Measurements from ENCODE around the gene ACP1.

ACP1 gene

DNA sequence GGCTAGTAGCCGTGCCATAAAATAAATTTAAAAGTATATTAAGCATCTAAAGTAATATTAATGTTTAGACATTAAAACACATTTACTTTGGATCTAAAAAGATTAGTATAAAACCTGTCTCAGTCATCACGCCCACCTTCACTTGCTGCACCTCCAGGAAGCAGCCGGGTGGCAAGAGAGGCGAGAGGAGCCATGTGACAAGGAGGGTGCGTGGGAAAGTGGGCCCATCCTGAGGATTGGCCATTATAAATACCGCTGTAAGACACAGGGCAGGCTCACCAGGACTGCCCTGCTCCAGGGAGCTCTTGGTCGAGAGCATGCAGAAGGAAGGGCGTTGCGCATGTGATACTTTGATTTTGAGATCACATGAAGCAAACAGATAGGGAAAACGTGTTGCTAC lies 57.6 kb downstream of the ACP1 start:
- H3F3A ChIP-seq (ENCODE audit: insufficient read depth, low read length), result no peaks in the 10 kb centered on the region

DNA sequence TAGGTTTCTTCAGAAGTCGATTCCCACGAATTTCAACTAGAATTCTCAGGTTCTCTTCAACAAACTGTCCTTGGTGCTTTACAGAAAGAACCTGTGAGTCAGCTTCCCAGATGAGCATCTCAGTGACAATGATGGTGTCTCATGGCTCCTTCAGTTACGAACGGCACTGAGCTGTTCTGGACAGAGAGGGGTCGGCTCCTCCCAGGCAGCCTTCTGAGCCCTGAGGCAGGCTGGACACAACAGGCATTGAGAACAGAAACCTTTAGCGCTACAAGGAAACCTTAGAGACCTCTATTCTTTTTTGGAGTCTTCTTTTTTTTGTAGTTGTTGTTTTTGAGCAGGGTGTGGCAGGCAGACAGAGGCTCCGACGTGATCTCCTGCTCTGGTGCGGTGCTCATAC lies 58.3 kb downstream of the ACP1 start:
- TF ChIP-seq EZH2 (IDR thresholded peaks at IDR 0.05; ENCODE audit: borderline replicate concordance, low read length), result no peak
- TF ChIP-seq, protein P1, sequence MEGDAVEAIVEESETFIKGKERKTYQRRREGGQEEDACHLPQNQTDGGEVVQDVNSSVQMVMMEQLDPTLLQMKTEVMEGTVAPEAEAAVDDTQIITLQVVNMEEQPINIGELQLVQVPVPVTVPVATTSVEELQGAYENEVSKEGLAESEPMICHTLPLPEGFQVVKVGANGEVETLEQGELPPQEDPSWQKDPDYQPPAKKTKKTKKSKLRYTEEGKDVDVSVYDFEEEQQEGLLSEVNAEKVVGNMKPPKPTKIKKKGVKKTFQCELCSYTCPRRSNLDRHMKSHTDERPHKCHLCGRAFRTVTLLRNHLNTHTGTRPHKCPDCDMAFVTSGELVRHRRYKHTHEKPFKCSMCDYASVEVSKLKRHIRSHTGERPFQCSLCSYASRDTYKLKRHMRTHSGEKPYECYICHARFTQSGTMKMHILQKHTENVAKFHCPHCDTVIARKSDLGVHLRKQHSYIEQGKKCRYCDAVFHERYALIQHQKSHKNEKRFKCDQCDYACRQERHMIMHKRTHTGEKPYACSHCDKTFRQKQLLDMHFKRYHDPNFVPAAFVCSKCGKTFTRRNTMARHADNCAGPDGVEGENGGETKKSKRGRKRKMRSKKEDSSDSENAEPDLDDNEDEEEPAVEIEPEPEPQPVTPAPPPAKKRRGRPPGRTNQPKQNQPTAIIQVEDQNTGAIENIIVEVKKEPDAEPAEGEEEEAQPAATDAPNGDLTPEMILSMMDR (IDR thresholded peaks at IDR 0.05; ENCODE audit: low read length), result no peak
- H3K27ac ChIP-seq (ENCODE audit: low read depth, low read length, poor library complexity, severe bottlenecking), result no peak overlapping the region
- no peaks in the 10 kb centered on the region for H3K9me2 ChIP-seq (ENCODE audit: low read depth, low read length)
- H3F3A ChIP-seq (ENCODE audit: insufficient read depth, low read length), result no peaks in the 10 kb centered on the region
- H3K36me3 ChIP-seq (ENCODE audit: insufficient read depth, low read length), result no peaks in the 10 kb centered on the region
- H3K4me2 ChIP-seq (ENCODE audit: low read length), result no peak overlapping the region
- H3K4me1 ChIP-seq (ENCODE audit: insufficient read depth, low read length, severe bottlenecking), result no peaks in the 10 kb centered on the region
- H4K20me1 ChIP-seq (ENCODE audit: insufficient read depth, low read length), result no peaks in the 10 kb centered on the region
- H3K9me3 ChIP-seq (ENCODE audit: low read length), result no peaks in the 10 kb centered on the region
- no peak overlapping the region for H2AFZ ChIP-seq (ENCODE audit: low read length)
- no peaks in the 10 kb centered on the region for H3K27me3 ChIP-seq (ENCODE audit: insufficient read depth, low read length)
- no peaks in the 10 kb centered on the region for H3K79me2 ChIP-seq (ENCODE audit: insufficient read depth, low read length)
- H3K9ac ChIP-seq (ENCODE audit: low read length), result no peak overlapping the region
- no peak overlapping the region for H3K4me3 ChIP-seq (ENCODE audit: low read depth, low read length, poor library complexity, severe bottlenecking)

More for the DNA sequence above, 57.6 kb downstream of the ACP1 start:
- H3K27me3 ChIP-seq (ENCODE audit: insufficient read depth, low read length), result no peaks in the 10 kb centered on the region
- H3K4me1 ChIP-seq (ENCODE audit: insufficient read depth, low read length, severe bottlenecking), result no peaks in the 10 kb centered on the region
- H2AFZ ChIP-seq (ENCODE audit: low read length), result no peak overlapping the region
- TF ChIP-seq EZH2 (IDR thresholded peaks at IDR 0.05; ENCODE audit: borderline replicate concordance, low read length), result no peak
- TF ChIP-seq, protein P1 (IDR thresholded peaks at IDR 0.05; ENCODE audit: low read length), result no peak
- H3K79me2 ChIP-seq (ENCODE audit: insufficient read depth, low read length), result no peaks in the 10 kb centered on the region
- H3K9me3 ChIP-seq (ENCODE audit: low read length), result no peaks in the 10 kb centered on the region
- H3K4me2 ChIP-seq (ENCODE audit: low read length), result no peak overlapping the region
- H3K4me3 ChIP-seq (ENCODE audit: low read depth, low read length, poor library complexity, severe bottlenecking), result no peak overlapping the region
- no peaks in the 10 kb centered on the region for H3K9me2 ChIP-seq (ENCODE audit: low read depth, low read length)
- no peaks in the 10 kb centered on the region for H3K36me3 ChIP-seq (ENCODE audit: insufficient read depth, low read length)
- no peak overlapping the region for H3K9ac ChIP-seq (ENCODE audit: low read length)
- H3K27ac ChIP-seq (ENCODE audit: low read depth, low read length, poor library complexity, severe bottlenecking), result no peak overlapping the region
- no peaks in the 10 kb centered on the region for H4K20me1 ChIP-seq (ENCODE audit: insufficient read depth, low read length)
